ENCODE data around the gene TMEM14A.

TMEM14A gene

DNA sequence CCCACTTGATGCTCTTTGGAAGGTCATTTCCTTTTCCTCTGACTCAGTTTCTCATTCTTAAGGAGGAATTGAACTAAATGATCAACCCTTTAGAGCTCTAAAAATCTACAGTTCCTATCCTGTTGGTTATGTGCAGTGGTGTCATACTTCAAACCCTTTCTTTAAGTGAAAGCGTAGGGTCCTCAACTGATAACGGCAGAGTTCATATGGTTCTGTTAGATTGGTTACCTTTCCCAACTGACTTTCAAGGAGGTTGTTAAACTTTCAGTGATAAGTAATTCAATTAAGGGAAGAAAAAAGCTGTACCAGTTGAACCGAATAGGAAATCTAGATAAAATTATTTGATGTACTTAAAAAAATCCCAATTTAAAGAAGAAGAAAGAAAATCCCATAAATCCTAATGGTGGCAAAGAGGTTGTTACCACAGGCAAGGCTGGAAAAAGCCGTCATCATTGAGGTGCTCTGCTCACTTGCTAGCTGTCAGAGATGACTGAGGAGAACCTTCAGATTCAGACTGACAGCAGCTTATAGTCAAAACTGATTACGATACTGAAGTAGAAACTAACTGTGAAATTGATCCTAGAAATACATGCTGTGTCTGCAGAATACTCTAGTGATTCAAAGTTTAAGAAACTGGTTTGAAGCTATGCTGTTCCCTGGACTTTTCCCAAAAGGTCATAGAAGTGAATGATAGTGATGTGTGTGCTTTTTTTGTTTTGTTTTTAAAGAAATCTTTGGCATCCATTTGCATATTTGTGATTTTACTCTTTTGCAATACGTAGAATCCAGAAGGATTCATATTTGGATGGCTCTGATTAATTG is 16.2 kb downstream of the TMEM14A start:
- no peak overlapping the region for H3K27ac ChIP-seq

DNA sequence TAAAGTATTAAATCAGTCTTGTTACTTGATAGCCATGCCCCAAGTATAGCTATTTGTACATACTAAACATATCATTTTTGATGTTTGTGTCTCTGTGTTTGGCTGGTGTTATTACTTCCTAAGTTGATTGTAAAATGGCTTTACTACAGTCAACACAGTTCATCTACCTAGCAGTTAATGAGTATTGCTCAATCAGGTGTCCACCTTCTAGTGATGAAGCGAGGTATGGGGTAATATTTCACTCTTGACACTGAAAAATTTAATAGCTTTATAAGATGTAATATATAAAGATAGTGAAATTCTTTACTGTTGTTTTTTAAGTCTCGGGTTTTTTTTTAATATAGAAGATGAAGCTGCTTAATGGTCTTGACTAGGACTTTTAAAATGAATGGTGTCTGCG is 18.9 kb downstream of the TMEM14A start:
- H3K36me3 ChIP-seq (replicated peaks) = no peaks in the 10 kb centered on the region
- in situ Hi-C loops (cut with HindIII; ENCODE audit: low pct_ligation_motif_present, low sequenced_read_pairs) = no loop called here
- no peak overlapping the region for H3K4me3 ChIP-seq (ENCODE audit: low read depth, low read length)
- H3K27me3 ChIP-seq (replicated peaks) = no peaks in the 10 kb centered on the region
- TF ChIP-seq, protein P1, sequence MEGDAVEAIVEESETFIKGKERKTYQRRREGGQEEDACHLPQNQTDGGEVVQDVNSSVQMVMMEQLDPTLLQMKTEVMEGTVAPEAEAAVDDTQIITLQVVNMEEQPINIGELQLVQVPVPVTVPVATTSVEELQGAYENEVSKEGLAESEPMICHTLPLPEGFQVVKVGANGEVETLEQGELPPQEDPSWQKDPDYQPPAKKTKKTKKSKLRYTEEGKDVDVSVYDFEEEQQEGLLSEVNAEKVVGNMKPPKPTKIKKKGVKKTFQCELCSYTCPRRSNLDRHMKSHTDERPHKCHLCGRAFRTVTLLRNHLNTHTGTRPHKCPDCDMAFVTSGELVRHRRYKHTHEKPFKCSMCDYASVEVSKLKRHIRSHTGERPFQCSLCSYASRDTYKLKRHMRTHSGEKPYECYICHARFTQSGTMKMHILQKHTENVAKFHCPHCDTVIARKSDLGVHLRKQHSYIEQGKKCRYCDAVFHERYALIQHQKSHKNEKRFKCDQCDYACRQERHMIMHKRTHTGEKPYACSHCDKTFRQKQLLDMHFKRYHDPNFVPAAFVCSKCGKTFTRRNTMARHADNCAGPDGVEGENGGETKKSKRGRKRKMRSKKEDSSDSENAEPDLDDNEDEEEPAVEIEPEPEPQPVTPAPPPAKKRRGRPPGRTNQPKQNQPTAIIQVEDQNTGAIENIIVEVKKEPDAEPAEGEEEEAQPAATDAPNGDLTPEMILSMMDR (IDR thresholded peaks at IDR 0.05; ENCODE audit: low read depth, low read length, missing control alignments) = no peak
- no peak for DNase-seq
- H3K27ac ChIP-seq = no peak overlapping the region

More for the DNA sequence above, 16.2 kb downstream of the TMEM14A start:
- TF ChIP-seq, protein P1 (IDR thresholded peaks at IDR 0.05; ENCODE audit: low read depth, low read length, missing control alignments) = no peak
- in situ Hi-C loops (cut with HindIII; ENCODE audit: low pct_ligation_motif_present, low sequenced_read_pairs) = no loop called here
- H3K27me3 ChIP-seq (replicated peaks) = no peaks in the 10 kb centered on the region
- no peak overlapping the region for H3K4me3 ChIP-seq (ENCODE audit: low read depth, low read length)
- no peaks in the 10 kb centered on the region for H3K36me3 ChIP-seq (replicated peaks)
- no peak for DNase-seq

DNA sequence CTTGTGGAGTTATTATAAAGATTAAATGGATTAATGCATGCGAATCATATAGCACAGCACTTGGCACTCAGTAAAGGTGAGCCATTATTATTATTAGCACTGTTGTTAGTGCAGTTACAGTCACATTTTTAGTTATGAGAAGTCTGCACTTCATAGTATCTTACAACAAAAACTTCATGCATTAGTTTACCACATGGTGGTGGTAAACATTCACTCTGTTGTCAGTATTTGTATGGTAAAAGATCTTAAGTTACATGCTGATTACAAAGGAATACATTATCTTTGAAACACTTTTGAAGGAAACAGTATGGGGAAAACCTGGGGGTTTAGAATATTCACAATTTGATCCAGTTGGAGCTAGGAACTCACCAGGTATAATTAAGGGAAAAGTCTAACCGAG is 20.8 kb downstream of the TMEM14A start:
- DNase-seq = no peak
- H3K27me3 ChIP-seq (replicated peaks) = no peaks in the 10 kb centered on the region
- in situ Hi-C loops (cut with HindIII; ENCODE audit: low pct_ligation_motif_present, low sequenced_read_pairs) = no loop called here
- TF ChIP-seq, protein P1 (IDR thresholded peaks at IDR 0.05; ENCODE audit: low read depth, low read length, missing control alignments) = no peak
- H3K36me3 ChIP-seq (replicated peaks) = no peaks in the 10 kb centered on the region
- H3K4me3 ChIP-seq (ENCODE audit: low read depth, low read length) = no peak overlapping the region
- H3K27ac ChIP-seq = no peak overlapping the region

DNA sequence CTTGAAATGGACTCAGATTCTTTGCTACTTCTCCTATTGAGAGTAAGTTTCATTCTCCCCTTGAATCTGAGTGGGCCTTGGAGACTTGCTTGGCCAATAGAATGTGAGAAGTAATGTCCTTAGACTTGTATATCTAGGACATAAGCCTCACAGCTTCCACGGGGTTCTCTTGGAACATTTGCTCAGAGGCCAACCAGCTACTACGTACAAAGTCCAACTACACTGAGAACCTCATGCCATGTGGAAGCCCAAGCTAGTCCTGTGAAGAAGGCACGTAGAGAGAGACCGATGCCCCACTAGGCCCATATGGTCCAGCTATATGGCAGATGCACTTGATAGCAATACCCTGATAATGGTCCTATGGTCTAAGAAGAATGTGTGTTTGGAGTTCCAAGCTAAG is 22.9 kb downstream of the TMEM14A start:
- TF ChIP-seq, protein P1 (IDR thresholded peaks at IDR 0.05; ENCODE audit: low read depth, low read length, missing control alignments) = no peak
- in situ Hi-C loops (cut with HindIII; ENCODE audit: low pct_ligation_motif_present, low sequenced_read_pairs) = no loop called here
- Histone ChIP-seq H3K27me3 (replicated peaks) (no peaks in the 10 kb centered on the region), H3K36me3 (replicated peaks) (no peaks in the 10 kb centered on the region), H3K27ac (no peak overlapping the region), H3K4me3 (ENCODE audit: low read depth, low read length) (no peak overlapping the region)
- no peak for DNase-seq

DNA sequence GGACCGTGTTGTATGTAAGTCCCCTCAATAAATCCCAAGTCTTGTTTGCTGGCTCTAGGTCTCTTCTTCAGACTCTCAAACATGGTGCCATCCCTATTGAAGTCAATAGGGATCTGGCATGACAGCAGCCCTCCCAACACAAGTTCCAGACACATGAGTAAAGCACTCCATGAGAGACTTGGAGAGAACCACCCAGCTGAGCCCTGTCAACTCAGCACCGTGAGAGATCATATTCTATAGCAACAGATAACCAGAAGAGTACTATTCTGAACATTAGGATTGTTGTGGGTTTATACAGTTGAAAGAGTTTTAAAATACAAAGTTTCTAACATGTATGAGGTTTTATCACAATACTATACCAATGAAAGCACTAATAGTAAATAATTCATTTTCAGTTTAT is 23.5 kb downstream of the TMEM14A start:
- in situ Hi-C loops (cut with HindIII; ENCODE audit: low pct_ligation_motif_present, low sequenced_read_pairs) = no loop called here
- H3K27ac ChIP-seq = no peak overlapping the region
- H3K27me3 ChIP-seq (replicated peaks) = no peaks in the 10 kb centered on the region
- TF ChIP-seq, protein P1 (IDR thresholded peaks at IDR 0.05; ENCODE audit: low read depth, low read length, missing control alignments) = no peak
- H3K36me3 ChIP-seq (replicated peaks) = no peaks in the 10 kb centered on the region
- DNase-seq = no peak
- no peak overlapping the region for H3K4me3 ChIP-seq (ENCODE audit: low read depth, low read length)

DNA sequence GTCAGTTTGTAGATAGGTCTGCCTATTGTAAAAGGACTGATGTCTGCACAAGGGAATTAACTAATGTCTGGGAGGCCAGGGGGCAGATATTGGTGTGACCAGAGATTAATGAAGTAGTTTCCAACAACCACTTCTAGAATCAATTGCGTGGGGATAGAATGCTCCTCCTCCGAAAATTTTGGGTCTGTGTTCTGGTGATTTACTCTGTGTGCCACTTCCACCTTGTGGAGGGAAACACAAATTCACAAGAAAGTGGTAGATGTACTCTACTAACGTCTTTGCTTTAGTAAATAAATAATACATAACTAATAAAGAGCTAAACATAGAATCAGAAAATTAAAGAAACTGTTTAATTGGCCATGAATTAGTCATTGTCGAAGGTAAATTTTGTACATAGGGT is 25.5 kb downstream of the TMEM14A start:
- TF ChIP-seq, protein P1 (IDR thresholded peaks at IDR 0.05; ENCODE audit: low read depth, low read length, missing control alignments) = no peak
- Histone ChIP-seq H3K4me3 (ENCODE audit: low read depth, low read length) (no peak overlapping the region), H3K27ac (no peak overlapping the region), H3K36me3 (replicated peaks) (no peaks in the 10 kb centered on the region), H3K27me3 (replicated peaks) (no peaks in the 10 kb centered on the region)
- in situ Hi-C loops (cut with HindIII; ENCODE audit: low pct_ligation_motif_present, low sequenced_read_pairs) = no loop called here
- no peak for DNase-seq
